Measurements from ENCODE around the gene BAMBI.

DNA sequence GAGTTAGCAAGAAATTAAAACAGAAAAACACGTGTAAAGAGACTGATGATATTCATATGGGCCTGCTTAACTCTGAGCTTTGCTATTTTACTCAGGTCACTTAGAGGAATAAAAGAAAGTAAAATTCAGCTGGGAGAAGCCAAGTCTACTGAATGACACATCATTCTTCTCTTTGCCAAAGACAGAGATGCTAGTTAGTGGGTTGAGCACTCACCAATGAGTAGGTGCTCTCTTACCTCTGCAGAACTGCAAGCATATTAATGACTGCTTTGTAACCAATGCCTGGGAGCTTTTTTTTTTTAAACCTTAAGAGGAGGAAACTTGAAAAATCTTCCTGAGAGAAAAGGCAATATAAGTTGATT lies 44.8 kb upstream of the BAMBI start:
- TF ChIP-seq CTCF (tag by site-specific recombination; IDR thresholded peaks at IDR 0.05) (no peak), ZNF341 (tag by site-specific recombination; IDR thresholded peaks at IDR 0.05; ENCODE audit: low read depth) (no peak)
